Measurements from ENCODE around the gene LMNTD1.

LMNTD1 gene

DNA sequence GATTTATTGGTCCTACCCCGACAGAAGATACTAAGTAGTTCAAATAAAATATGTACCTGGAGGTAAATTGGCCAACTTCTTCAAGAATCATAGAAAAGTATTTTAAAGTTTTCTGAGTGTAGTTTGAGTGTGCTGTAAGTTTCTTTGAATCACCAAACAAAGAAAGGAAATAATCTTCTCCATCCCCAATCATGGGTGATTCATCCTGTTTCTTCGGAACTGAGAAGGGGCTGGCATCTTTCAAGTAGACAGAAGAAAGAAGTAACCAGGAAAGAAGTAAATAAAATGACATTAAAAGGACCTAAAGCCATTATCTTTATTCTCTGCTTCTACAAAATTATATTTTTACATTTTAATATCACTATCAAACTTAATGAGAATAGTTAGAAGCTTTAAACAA is 6.8 kb downstream of the LMNTD1 start:
- H3K23ac ChIP-seq (ENCODE audit: low read depth, low read length, poor library complexity) = no peak overlapping the region
- no peak overlapping the region for H3K4me3 ChIP-seq (ENCODE audit: low read length in 2 of 2)
- H3K9me3 ChIP-seq (replicated peaks in 1 of 2; ENCODE audit: control insufficient read depth in 2 of 2, insufficient read depth in 1 of 2, low read depth in 1 of 2, low read length in 2 of 2) = no peaks in the 10 kb centered on the region
- H2AK5ac ChIP-seq (ENCODE audit: low read depth, low read length) = no peak overlapping the region
- H3K27me3 ChIP-seq (ENCODE audit: control insufficient read depth in 3 of 3, insufficient read depth in 3 of 3, low read depth in 1 of 3, low read length in 3 of 3) = no peaks in the 10 kb centered on the region
- DNase-seq (ENCODE audit: low spot score) = no peak
- no peak overlapping the region for H2BK120ac ChIP-seq (ENCODE audit: low read depth, low read length)
- no peaks in the 10 kb centered on the region for H3K79me1 ChIP-seq (ENCODE audit: low read depth, low read length)
- WGBS, 2 donors (ENCODE audit: extremely low coverage in 2 of 2, insufficient read length in 2 of 2, insufficient replicate concordance in 1 of 2) = no CpG with 5 or more reads among the region's 2 CpGs
- H2BK12ac ChIP-seq (ENCODE audit: low read length) = no peak overlapping the region
- H3K14ac ChIP-seq (ENCODE audit: low read length) = no peak overlapping the region
- no peak overlapping the region for H3K4ac ChIP-seq (ENCODE audit: low read length)
- no peak overlapping the region for H3K4me2 ChIP-seq (ENCODE audit: insufficient read depth, low read length, poor library complexity, severe bottlenecking)
- no peak overlapping the region for H2BK5ac ChIP-seq (ENCODE audit: low read length)
- H2AFZ ChIP-seq (ENCODE audit: low read length) = no peak overlapping the region
- no peak overlapping the region for H3K9ac ChIP-seq (ENCODE audit: low read depth, low read length, poor library complexity)
- H2BK15ac ChIP-seq (ENCODE audit: low read length) = no peak overlapping the region
- no peak overlapping the region for H3K27ac ChIP-seq (replicated peaks; ENCODE audit: low read length)
- no peak overlapping the region for H4K8ac ChIP-seq (ENCODE audit: low read depth, low read length)
- no peaks in the 10 kb centered on the region for H3K36me3 ChIP-seq (replicated peaks in 1 of 2; ENCODE audit: control insufficient read depth in 2 of 2, insufficient read depth in 2 of 2, low read length in 2 of 2)
- H3K18ac ChIP-seq (ENCODE audit: low read length) = no peak overlapping the region
- H4K91ac ChIP-seq (ENCODE audit: low read depth, low read length, poor library complexity) = no peak overlapping the region
- no peaks in the 10 kb centered on the region for H3K4me1 ChIP-seq (ENCODE audit: control insufficient read depth in 2 of 2, insufficient read depth in 1 of 2, low read depth in 1 of 2, low read length in 2 of 2)

- Histone ChIP-seq H3K4ac (ENCODE audit: low read length) (no peak overlapping the region), H3K23ac (ENCODE audit: low read depth, low read length, poor library complexity) (no peak overlapping the region), H3K79me1 (ENCODE audit: low read depth, low read length) (no peaks in the 10 kb centered on the region), H3K4me3 (ENCODE audit: low read length in 2 of 2) (no peak overlapping the region), H3K4me2 (ENCODE audit: insufficient read depth, low read length, poor library complexity, severe bottlenecking) (no peak overlapping the region), H3K36me3 (replicated peaks in 1 of 2; ENCODE audit: control insufficient read depth in 2 of 2, insufficient read depth in 2 of 2, low read length in 2 of 2) (no peaks in the 10 kb centered on the region), H2BK15ac (ENCODE audit: low read length) (no peak overlapping the region), H3K9ac (ENCODE audit: low read depth, low read length, poor library complexity) (no peak overlapping the region), H3K27ac (replicated peaks; ENCODE audit: low read length) (no peak overlapping the region), H3K27me3 (ENCODE audit: control insufficient read depth in 3 of 3, insufficient read depth in 3 of 3, low read depth in 1 of 3, low read length in 3 of 3) (no peaks in the 10 kb centered on the region), H2AFZ (ENCODE audit: low read length) (no peak overlapping the region), H3K18ac (ENCODE audit: low read length) (no peak overlapping the region), H2BK12ac (ENCODE audit: low read length) (no peak overlapping the region), H3K4me1 (ENCODE audit: control insufficient read depth in 2 of 2, insufficient read depth in 1 of 2, low read depth in 1 of 2, low read length in 2 of 2) (no peaks in the 10 kb centered on the region), H4K8ac (ENCODE audit: low read depth, low read length) (no peak overlapping the region), H2BK120ac (ENCODE audit: low read depth, low read length) (no peak overlapping the region), H4K91ac (ENCODE audit: low read depth, low read length, poor library complexity) (no peak overlapping the region), H3K14ac (ENCODE audit: low read length) (no peak overlapping the region), H2AK5ac (ENCODE audit: low read depth, low read length) (no peak overlapping the region), H3K9me3 (replicated peaks in 1 of 2; ENCODE audit: control insufficient read depth in 2 of 2, insufficient read depth in 1 of 2, low read depth in 1 of 2, low read length in 2 of 2) (no peaks in the 10 kb centered on the region), H2BK5ac (ENCODE audit: low read length) (no peak overlapping the region)
- DNase-seq (ENCODE audit: low spot score) = no peak
- no CpG with 5 or more reads among the region's 1 CpG for WGBS, 2 donors (ENCODE audit: extremely low coverage in 2 of 2, insufficient read length in 2 of 2, insufficient replicate concordance in 1 of 2)
Observed at GRCh38 chr12:25533150-25533549, 19.9 kb downstream of the LMNTD1 start.

DNA sequence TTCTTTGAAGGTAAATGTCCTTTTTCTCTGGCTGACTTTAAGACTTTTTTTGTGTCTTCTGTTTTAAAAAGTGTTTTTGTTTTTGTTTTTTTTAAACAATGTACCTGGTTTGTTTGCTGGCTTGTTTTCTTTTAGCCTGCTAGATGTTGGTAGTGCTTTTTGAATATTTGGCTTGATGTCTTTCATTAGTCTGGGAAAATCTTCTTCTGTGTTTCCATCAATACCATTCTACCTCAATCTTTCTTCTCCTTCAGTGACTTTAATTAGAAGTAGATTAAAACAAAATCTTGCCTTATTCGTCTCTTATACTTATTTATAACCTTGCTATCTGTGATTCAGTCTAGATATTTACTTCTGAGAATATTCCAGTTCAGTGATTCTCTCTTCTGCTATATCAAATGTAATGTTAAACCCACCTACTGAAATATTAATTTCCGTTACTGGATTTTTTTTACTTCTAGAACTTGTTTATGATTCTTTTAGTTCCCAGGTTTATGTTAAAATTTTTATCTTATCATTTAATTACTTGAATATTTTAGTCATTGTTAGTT is 21.5 kb downstream of the LMNTD1 start:
- H3K14ac ChIP-seq (ENCODE audit: low read length) = no peak overlapping the region
- no peak overlapping the region for H2BK120ac ChIP-seq (ENCODE audit: low read depth, low read length)
- no peak overlapping the region for H2AFZ ChIP-seq (ENCODE audit: low read length)

GRCh38 chr12:25529738-25530137 is 23.3 kb downstream of the LMNTD1 start:
- no peak overlapping the region for H2AK5ac ChIP-seq (ENCODE audit: low read depth, low read length)
- no peak overlapping the region for H3K27ac ChIP-seq (replicated peaks; ENCODE audit: low read length)
- no peak overlapping the region for H2BK12ac ChIP-seq (ENCODE audit: low read length)
- H2BK5ac ChIP-seq (ENCODE audit: low read length) = no peak overlapping the region
- H3K18ac ChIP-seq (ENCODE audit: low read length) = no peak overlapping the region
- no peak overlapping the region for H3K4ac ChIP-seq (ENCODE audit: low read length)
- H2AFZ ChIP-seq (ENCODE audit: low read length) = no peak overlapping the region
- H3K4me2 ChIP-seq (ENCODE audit: insufficient read depth, low read length, poor library complexity, severe bottlenecking) = no peak overlapping the region
- no peaks in the 10 kb centered on the region for H3K9me3 ChIP-seq (replicated peaks in 1 of 2; ENCODE audit: control insufficient read depth in 2 of 2, insufficient read depth in 1 of 2, low read depth in 1 of 2, low read length in 2 of 2)
- no peak overlapping the region for H2BK15ac ChIP-seq (ENCODE audit: low read length)
- no peaks in the 10 kb centered on the region for H3K27me3 ChIP-seq (ENCODE audit: control insufficient read depth in 3 of 3, insufficient read depth in 3 of 3, low read depth in 1 of 3, low read length in 3 of 3)
- no peak overlapping the region for H3K14ac ChIP-seq (ENCODE audit: low read length)
- no peak overlapping the region for H4K8ac ChIP-seq (ENCODE audit: low read depth, low read length)
- H3K9ac ChIP-seq (ENCODE audit: low read depth, low read length, poor library complexity) = no peak overlapping the region
- no peak overlapping the region for H2BK120ac ChIP-seq (ENCODE audit: low read depth, low read length)
- no peaks in the 10 kb centered on the region for H3K4me1 ChIP-seq (ENCODE audit: control insufficient read depth in 2 of 2, insufficient read depth in 1 of 2, low read depth in 1 of 2, low read length in 2 of 2)
- H3K36me3 ChIP-seq (replicated peaks in 1 of 2; ENCODE audit: control insufficient read depth in 2 of 2, insufficient read depth in 2 of 2, low read length in 2 of 2) = no peaks in the 10 kb centered on the region
- no peak overlapping the region for H3K23ac ChIP-seq (ENCODE audit: low read depth, low read length, poor library complexity)
- H4K91ac ChIP-seq (ENCODE audit: low read depth, low read length, poor library complexity) = no peak overlapping the region
- no peak for DNase-seq (ENCODE audit: low spot score)
- H3K4me3 ChIP-seq (ENCODE audit: low read length in 2 of 2) = no peak overlapping the region
- H3K79me1 ChIP-seq (ENCODE audit: low read depth, low read length) = no peaks in the 10 kb centered on the region

More for the DNA sequence above, 21.5 kb downstream of the LMNTD1 start:
- no peak overlapping the region for H3K4me3 ChIP-seq (ENCODE audit: low read length in 2 of 2)
- no peak overlapping the region for H4K8ac ChIP-seq (ENCODE audit: low read depth, low read length)
- H4K91ac ChIP-seq (ENCODE audit: low read depth, low read length, poor library complexity) = no peak overlapping the region
- no peak overlapping the region for H3K9ac ChIP-seq (ENCODE audit: low read depth, low read length, poor library complexity)
- no peaks in the 10 kb centered on the region for H3K4me1 ChIP-seq (ENCODE audit: control insufficient read depth in 2 of 2, insufficient read depth in 1 of 2, low read depth in 1 of 2, low read length in 2 of 2)
- H3K27me3 ChIP-seq (ENCODE audit: control insufficient read depth in 3 of 3, insufficient read depth in 3 of 3, low read depth in 1 of 3, low read length in 3 of 3) = no peaks in the 10 kb centered on the region
- H3K4me2 ChIP-seq (ENCODE audit: insufficient read depth, low read length, poor library complexity, severe bottlenecking) = no peak overlapping the region
- no peak for DNase-seq (ENCODE audit: low spot score)
- H3K4ac ChIP-seq (ENCODE audit: low read length) = no peak overlapping the region
- H3K9me3 ChIP-seq (replicated peaks in 1 of 2; ENCODE audit: control insufficient read depth in 2 of 2, insufficient read depth in 1 of 2, low read depth in 1 of 2, low read length in 2 of 2) = no peaks in the 10 kb centered on the region
- no peak overlapping the region for H2BK12ac ChIP-seq (ENCODE audit: low read length)
- no CpG with 5 or more reads among the region's 2 CpGs for WGBS, 2 donors (ENCODE audit: extremely low coverage in 2 of 2, insufficient read length in 2 of 2, insufficient replicate concordance in 1 of 2)
- no peaks in the 10 kb centered on the region for H3K79me1 ChIP-seq (ENCODE audit: low read depth, low read length)
- H3K23ac ChIP-seq (ENCODE audit: low read depth, low read length, poor library complexity) = no peak overlapping the region
- no peak overlapping the region for H2BK5ac ChIP-seq (ENCODE audit: low read length)
- H3K18ac ChIP-seq (ENCODE audit: low read length) = no peak overlapping the region
- no peak overlapping the region for H3K27ac ChIP-seq (replicated peaks; ENCODE audit: low read length)
- no peak overlapping the region for H2AK5ac ChIP-seq (ENCODE audit: low read depth, low read length)
- no peak overlapping the region for H2BK15ac ChIP-seq (ENCODE audit: low read length)
- H3K36me3 ChIP-seq (replicated peaks in 1 of 2; ENCODE audit: control insufficient read depth in 2 of 2, insufficient read depth in 2 of 2, low read length in 2 of 2) = no peaks in the 10 kb centered on the region

All from neuronal stem cell (in vitro differentiated cells).